WTC11 (cell line): ENCODE data around the gene STK33.

Source experiments
- E2F4 ChIP-seq: sonication (generic); formaldehyde crosslinking; IDR thresholded peaks from 2 replicates; pipeline ENCODE4 v1.8.1; 2022; ENCODE audit warnings: low read depth, mild to moderate bottlenecking, moderate library complexity, missing genetic modification reagents, borderline replicate concordance
- FOXJ3 ChIP-seq: sonication (generic); formaldehyde crosslinking; IDR thresholded peaks from 2 replicates; pipeline ENCODE4 v1.9.0; 2021; ENCODE audit warnings: missing genetic modification reagents, mild to moderate bottlenecking, borderline replicate concordance
- JUN ChIP-seq: sonication (generic); formaldehyde crosslinking; IDR thresholded peaks from 2 replicates; pipeline ENCODE4 v1.8.0; 2023; ENCODE audit warnings: mild to moderate bottlenecking, missing genetic modification reagents
- MYBL2 ChIP-seq: sonication (generic); formaldehyde crosslinking; IDR thresholded peaks from 2 replicates; pipeline ENCODE4 v1.8.1; 2023; ENCODE audit warnings: mild to moderate bottlenecking, moderate library complexity, missing genetic modification reagents
- ZBTB21 ChIP-seq: sonication (generic); formaldehyde crosslinking; IDR thresholded peaks from 2 replicates; pipeline ENCODE4 v1.8.1; 2023; ENCODE audit warnings: mild to moderate bottlenecking, missing genetic modification reagents, borderline replicate concordance
- ZBTB43 ChIP-seq: sonication (generic); formaldehyde crosslinking; IDR thresholded peaks from 2 replicates; pipeline ENCODE4 v1.8.1; 2023; ENCODE audit warnings: mild to moderate bottlenecking, missing genetic modification reagents
- TF ChIP-seq, protein P1 (sequence below): fragments of 200-600 bp; IDR thresholded peaks from 2 replicates; pipeline ENCODE4 v1.8.0; 2022; ENCODE audit warnings: antibody characterized with exemption
- TF ChIP-seq, protein P2 (sequence below): sonication (generic); formaldehyde crosslinking; IDR thresholded peaks from 2 replicates; pipeline ENCODE4 v1.8.0; 2022; ENCODE audit warnings: mild to moderate bottlenecking, missing genetic modification reagents

DNA sequence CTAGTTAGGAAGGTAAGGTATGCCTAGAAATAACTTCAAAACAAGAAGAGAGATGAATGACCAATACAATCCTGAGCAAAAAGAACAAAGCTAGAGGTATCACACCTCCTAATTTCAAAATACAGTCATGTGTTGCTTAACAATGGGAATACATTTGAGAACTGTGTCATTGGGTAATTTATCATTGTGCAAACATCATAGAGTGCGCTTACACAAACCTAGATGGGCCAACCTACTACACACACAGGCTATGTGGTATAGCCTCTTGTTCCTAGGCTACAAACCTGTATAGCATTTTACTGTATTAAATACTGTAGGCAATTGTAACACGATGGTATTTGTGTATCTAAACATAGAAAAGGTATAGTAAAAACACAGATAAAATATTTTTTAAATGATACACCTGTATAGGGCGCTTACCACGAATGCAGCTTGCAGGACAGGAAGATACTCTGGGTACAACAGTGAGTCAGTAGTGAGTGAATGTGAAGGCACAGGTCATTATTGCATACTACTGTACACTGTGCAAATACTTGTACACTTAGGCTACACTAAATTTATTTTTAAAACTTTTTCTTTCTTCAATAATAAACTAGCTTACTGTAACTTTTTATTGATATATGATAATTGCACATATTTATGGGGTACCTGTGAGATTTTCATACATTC is 48.2 kb downstream of the STK33 start:
- TF ChIP-seq, protein P1, sequence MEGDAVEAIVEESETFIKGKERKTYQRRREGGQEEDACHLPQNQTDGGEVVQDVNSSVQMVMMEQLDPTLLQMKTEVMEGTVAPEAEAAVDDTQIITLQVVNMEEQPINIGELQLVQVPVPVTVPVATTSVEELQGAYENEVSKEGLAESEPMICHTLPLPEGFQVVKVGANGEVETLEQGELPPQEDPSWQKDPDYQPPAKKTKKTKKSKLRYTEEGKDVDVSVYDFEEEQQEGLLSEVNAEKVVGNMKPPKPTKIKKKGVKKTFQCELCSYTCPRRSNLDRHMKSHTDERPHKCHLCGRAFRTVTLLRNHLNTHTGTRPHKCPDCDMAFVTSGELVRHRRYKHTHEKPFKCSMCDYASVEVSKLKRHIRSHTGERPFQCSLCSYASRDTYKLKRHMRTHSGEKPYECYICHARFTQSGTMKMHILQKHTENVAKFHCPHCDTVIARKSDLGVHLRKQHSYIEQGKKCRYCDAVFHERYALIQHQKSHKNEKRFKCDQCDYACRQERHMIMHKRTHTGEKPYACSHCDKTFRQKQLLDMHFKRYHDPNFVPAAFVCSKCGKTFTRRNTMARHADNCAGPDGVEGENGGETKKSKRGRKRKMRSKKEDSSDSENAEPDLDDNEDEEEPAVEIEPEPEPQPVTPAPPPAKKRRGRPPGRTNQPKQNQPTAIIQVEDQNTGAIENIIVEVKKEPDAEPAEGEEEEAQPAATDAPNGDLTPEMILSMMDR, result no peak
- TF ChIP-seq FOXJ3 (CRISPR knock-in tag), result no peak
- TF ChIP-seq E2F4 (CRISPR knock-in tag), result no peak
- no peak for TF ChIP-seq ZBTB43 (CRISPR knock-in tag)
- no peak for TF ChIP-seq ZBTB21 (CRISPR knock-in tag)
- TF ChIP-seq, protein P2, sequence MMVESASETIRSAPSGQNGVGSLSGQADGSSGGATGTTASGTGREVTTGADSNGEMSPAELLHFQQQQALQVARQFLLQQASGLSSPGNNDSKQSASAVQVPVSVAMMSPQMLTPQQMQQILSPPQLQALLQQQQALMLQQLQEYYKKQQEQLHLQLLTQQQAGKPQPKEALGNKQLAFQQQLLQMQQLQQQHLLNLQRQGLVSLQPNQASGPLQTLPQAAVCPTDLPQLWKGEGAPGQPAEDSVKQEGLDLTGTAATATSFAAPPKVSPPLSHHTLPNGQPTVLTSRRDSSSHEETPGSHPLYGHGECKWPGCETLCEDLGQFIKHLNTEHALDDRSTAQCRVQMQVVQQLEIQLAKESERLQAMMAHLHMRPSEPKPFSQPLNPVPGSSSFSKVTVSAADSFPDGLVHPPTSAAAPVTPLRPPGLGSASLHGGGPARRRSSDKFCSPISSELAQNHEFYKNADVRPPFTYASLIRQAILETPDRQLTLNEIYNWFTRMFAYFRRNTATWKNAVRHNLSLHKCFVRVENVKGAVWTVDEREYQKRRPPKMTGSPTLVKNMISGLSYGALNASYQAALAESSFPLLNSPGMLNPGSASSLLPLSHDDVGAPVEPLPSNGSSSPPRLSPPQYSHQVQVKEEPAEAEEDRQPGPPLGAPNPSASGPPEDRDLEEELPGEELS (CRISPR knock-in tag), result no peak
- no peak for TF ChIP-seq JUN (CRISPR knock-in tag)
- TF ChIP-seq MYBL2, result no peak
